HPDE6-E6E7 (cell line): ENCODE results near the gene TRNAU1AP.
"Not testable (repeated sequence)": the region's sequence is repeated elsewhere in the genome, so short reads cannot be mapped to it uniquely, and the experiment has no call there.

ENCODE experiments used
- DNase-seq: peaks from one replicate; pipeline ENCODE4 v3.0.0; 2011; ENCODE audit warnings: missing footprints; ENCODE audit errors: extremely low spot score

TRNAU1AP gene

DNA sequence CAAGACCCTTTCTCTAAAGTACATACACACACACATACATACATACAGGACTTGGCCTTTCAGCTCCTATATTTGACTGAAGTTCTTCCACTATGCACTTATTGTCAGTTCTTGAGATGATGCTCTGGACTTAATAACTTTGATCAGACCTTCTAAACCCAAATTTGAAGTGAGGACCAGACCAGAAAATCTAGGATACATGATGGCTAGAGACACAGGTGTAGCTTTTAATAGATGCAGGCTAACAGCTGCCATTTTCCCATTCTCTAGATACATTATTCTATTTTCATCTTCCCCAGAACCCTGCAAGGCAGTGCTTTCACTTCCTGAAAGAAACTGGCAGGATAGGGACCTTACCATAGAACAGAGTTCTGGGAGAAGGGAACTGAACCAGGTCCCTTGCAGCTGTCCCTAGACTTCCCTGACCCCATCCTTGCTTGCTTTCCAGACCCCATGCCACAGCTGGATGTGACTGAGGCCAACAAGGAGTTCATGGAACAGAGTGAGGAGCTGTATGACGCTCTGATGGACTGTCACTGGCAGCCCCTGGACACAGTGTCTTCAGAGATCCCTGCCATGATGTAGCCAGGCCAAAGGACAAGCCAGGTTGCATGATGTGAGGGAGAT is 24.3 kb downstream of the TRNAU1AP start:
- no peak for DNase-seq

DNA sequence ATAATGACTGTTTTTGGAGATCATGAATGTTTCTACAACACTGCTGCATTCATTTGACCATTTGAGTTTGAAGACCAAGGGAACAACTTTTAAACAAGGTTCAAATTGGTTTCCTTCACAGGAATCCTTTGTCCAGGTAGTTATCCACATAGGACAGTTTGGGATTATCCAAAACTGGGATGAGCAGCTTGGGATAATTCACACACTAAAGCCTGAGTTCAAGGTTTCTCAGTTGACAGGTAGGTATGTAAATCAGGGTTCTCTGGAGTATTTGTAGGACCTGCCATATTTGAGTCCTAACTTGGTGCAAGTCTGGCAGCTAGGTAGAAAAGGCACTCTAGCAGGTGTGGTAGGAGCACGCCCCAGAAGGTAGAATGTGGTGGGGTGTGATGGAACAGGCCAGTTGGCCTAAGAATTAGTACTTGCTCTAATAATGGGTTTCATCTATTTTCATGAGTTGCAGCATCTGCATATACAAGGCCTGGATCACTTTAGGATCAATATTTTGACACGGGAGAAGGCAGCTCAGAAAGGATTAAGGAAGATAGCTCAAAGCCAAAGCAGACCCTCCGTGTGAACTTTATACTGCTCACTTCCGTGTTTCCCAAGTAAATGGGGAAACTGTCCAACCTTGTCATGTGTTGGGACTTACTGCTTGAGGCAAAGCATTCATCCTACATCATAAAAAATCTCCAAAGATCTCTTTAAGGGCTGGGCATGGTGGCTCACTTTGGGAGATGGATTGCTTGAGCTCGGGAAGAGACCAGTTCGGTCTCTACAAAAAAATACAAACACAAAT is 25.1 kb downstream of the TRNAU1AP start:
- DNase-seq = no peak

DNA sequence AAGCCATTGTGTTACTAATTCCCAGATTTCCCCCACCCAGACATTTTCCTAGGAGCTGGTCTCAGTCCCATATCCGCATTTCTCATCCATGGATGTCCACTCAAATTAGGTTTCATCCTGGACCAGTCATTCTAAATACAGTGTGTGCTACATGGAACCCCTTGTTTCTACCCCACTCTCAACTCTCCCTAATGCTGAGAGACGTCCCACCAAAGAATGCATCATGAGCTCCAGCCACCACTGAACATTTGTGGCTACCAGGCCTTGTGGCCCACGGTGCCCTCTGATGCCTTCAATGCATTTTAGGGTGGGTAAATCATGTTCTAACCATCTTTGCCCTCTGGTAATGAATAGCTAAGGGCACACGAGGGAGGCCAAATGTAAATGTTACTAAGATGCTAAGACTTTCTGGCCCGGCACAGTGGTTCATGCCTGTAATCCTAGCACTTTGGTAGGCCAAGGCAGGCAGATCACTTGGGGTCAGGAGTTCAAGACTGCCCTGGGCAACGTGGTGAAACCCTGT is 25.9 kb downstream of the TRNAU1AP start:
- DNase-seq = no peak

DNA sequence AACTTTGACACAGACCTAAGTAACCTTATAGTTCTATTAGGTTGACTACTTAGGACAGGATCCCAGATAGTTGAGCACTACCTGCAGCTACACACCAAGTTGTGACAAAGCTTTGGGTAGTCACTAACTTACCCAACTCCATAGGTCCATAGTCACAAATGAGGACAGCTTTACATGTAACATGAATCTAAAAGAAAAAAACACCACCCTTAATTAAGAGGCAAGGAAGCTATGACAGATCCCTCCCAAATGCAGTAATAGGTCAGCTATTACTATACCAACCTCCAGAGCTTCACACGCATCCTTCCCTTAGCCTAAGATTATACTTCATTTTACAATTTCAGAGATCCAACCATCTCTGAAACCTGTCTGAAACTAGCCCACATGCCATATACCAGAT is 26.5 kb downstream of the TRNAU1AP start:
- DNase-seq = no peak

DNA sequence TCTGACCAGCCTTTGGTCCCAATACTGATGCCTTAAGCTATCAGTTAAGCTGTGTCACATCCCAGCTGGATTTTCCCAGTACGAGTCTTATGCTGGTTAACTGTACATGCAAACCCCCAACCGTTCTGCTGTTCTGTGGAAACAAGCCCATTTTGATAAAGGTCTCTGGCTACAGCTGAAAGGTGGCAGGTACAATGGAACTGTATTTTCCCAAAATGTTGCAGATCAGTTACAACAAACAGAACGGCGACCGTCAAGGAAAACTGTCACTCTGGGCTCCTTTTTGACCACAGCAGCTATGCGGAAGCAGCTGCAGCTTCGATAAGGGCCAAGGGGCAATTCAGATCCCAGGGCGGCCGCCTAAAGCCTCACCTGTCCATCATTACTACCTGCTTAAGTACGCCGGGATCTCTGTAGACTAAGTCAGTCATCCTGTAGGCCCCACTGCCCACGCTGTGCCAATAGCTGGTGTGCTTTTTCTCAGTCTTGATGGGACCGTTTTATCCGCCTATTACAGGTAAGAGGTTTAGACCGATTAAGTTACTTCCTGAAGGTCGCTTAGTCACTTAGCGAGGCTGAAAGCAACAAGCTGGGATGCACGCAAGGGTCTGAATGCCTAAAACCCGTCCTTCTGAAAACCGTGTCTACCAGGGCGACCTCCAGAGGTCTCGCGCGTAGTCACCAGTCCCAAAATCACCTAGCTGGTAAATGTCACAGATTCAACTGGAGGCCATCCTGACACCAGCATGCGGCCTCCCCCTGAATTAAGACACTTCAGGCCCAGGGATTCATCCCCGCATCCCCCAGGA is 28.0 kb downstream of the TRNAU1AP start:
- DNase-seq = no peak

DNA sequence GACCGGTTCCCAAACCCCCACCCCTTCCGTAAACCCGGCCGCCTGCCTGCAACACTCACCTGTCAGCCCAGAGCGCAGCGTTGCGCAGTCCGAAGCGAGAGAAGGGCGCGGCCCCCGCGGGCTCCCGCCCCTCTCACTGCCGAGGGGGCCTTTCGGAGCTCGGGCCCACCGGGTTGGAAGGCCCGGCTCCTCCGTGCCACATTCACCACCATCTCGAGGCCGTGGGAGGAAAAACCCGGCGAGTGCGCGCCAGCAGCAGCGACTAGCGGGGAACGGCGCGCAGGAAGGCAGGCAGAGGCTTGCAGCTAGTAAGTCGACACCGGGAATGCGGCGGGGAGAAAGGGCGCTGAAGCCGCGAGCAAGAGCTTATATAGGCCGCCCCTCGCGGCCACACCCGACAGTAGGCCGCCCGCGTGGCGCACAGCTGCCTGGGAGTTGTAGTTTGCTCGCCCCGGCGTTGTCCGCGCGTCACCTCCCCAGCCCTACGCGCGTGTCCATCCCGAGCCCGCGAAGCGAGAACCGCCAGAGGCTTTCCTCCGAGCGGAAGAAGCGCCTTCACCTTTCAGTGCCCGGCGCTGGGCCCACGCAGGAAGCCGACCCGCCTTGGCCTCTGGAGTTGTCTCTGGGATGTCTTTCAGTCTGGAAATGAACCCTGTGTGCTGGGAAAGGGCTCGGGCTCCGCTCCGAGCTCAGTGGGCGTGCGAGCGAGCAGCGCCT is 28.8 kb downstream of the TRNAU1AP start:
- peak; percentile 95 for DNase-seq

DNA sequence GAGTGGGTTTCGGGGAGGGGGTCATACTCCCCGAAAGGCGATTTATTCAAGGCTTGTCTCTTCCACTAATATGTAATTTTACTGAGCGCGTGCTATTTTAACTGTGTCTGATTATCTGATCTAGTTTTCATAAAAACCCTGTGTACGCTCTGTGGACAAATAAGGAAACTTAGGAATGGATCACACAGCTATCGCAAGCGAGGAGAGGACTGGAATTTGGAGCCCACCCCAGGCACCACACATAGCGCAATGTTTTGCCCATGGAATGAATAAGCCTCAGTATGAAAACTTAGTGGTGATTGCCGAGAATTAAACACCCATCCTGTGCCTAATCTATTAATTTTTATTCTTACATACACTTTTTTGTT is 29.3 kb downstream of the TRNAU1AP start:
- DNase-seq = no peak

DNA sequence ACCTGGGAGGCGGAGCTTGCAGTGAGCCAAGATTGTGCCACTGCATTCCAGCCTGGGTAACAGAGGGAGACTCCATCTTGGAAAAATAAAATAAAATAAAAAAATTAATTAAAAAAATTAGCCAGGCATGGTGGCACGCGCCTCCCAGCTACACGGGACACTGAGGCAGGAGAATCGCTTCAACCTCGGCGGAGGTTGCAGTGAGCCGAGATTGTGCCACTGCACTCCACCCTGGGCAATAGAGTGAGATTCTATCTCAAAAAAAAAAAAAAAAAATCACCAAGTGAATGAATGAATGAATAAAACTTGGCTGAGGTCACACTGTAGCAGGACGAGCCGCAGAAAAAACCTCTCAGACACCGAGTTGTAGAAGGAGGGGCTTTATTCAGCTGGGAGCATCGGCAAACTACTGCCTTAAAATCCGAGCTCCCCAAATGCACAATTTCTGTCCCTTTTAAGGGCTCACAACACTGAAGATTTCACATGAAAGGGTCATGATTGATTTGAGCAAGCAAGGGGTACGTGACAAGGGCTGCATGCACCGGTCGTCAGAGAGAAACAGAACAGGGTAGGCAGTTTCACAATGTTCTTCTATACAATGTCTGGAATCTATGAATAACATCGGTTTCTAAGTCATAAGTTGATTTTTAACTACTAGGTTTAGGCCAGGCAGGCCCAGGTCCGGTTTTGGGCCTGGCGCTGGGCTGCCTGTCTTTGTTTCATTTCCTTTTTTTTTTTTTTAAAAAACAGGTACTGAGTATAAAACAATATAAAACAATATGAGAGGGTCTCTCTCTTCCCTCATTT is 33.9 kb downstream of the TRNAU1AP start:
- not testable (repeated sequence) for DNase-seq

DNA sequence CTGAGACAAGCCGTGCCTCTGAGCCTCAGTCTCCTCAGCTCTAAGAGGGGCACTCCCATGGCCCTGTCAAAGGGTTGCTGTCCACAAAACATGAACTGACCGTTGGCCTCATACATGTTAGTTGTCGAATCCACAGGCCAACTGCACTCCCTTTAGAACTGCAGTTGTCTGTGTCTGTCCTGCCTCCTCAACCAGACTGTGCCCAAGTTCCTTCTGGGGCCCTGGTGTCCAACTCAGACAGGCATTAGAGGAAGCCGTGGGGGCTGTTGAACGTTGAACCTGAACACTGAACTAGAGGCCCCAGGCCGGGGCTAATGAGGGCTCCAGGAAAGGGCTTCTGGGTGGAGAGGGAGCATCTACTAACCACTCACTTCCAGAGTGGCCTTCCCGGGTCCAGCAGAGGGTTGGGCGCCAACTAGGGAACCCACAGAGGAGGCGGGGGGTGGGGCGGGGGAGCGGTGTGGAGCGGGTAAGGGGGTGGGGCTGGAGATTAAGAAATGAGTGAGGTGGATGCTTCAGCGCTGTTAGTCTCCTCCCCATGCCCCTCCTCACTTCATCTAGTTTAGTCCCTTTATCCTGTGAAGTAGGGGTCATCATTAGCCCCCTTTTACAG is 38.9 kb downstream of the TRNAU1AP start, which contains the start of gene RAB42:
RAB42 (plus strand) TSS at position 558 of the 613 bp plus-strand sequence. CDS start 247 bp downstream, outside the sequence.
- DNase-seq = no peak

DNA sequence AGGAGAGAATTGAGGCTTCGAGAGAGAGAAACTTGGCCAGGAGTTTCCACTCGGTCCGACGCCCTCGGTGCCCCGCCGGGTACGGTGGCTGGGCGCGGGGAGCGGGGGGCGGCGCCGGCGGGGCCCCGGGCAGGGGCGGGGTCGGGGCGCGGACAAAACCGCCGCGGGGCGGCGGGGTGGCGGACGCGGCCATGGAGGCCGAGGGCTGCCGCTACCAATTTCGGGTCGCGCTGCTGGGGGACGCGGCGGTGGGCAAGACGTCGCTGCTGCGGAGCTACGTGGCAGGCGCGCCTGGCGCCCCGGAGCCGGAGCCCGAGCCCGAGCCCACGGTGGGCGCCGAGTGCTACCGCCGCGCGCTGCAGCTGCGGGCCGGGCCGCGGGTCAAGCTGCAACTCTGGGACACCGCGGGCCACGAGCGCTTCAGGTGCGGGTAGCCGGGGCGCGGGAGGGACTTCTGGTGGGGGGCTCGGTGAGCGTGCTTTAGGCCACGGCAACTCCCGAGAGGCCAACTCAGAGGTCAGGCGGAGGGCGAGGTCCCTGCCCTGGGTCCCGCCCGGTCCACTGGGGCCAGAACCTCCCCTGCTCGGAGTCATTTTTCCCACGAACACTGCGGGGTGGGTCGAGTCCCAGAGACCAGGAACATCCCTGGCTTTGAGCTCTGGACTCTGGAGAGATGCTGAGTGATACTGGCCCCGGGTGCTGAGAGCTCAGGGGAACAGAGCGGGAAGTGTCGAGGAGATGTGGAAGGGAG is 39.6 kb downstream of the TRNAU1AP start:
- DNase-seq = no peak

DNA sequence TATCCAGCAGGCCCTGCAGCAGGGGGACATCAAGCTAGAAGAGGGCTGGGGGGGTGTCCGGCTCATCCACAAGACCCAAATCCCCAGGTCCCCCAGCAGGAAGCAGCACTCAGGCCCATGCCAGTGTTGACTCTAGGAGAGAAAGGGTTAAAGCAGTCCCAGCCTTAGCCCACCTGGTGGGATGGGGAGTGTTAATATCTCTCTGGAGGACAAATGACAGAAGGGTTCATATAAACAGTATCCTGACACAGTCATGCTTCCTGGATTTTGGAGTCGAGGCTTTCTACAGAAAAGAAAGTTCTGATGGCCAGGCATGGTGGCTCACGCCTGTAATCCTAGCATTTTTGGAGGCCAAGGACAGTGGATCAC is 41.1 kb downstream of the TRNAU1AP start:
- not testable (repeated sequence) for DNase-seq

DNA sequence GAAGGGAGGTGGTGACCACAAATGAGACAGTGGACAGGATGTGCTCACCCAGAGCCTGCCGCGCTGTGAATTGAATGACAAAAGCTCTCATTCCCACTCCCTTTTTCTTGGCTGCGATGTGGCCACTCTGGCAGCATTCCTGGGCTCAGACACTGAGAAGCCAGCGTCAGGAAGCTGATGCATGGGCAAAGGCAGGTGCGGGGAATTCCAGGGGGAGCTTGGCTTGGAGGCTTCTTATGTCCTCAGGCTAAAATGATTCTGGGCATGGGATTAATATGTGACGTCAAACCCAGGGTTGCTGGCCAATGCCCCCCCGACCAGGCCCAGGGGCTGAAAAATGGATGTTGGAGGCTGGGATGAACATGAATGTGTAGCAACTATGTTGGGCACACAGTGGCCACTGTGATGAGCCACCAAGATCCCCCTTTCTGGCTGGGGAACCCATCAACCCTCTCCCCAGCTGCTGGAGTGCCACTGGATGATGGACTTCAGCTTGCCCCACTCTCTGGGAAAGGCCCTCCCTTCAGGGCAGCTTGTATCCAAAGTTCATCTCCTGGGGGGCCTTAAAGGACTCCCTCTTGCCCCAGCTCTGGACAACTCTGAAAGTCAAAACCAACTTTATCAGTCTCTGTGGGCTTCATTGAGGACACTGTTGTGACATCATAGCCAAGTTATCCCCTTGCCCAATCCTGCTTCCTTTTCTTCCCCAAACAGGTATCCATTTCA is 42.0 kb downstream of the TRNAU1AP start:
- DNase-seq = not testable (repeated sequence)

DNA sequence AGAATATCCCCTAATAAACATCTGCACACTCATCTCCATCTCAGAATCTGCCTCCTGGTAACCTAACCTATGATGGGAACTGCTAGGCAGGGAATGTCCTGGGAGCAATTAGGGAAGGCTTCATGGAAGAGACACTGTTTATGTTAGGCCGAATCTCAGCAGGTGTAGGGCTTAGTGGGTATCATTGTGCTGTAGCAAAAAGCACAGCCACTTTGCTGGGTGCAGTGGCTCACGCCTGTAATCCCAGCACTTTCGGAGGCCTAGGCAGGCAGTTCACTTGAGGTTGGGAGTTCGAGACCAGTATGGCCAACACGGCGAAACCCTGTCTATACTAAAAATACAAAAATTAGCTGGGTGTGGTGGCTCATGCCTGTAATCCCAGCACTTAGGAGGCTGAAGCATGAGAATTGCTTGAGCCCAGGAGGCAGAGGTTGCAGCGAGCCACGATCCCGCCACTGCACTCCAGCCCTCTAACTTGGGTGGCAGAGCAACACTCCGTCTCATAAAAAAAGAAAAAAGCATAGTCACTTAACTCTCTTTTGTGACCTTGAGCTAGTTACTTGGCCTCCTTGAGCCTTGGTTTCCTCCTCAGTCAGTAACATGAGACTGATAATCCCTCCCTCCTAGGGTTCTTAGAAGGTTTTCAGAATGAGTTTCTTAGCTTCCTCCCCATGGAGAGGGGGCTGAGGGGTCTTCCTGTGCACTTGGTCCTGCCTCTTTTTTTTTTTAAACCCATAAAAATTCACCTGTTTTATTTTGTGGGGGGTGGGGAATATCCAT is 42.7 kb downstream of the TRNAU1AP start:
- DNase-seq = no peak

DNA sequence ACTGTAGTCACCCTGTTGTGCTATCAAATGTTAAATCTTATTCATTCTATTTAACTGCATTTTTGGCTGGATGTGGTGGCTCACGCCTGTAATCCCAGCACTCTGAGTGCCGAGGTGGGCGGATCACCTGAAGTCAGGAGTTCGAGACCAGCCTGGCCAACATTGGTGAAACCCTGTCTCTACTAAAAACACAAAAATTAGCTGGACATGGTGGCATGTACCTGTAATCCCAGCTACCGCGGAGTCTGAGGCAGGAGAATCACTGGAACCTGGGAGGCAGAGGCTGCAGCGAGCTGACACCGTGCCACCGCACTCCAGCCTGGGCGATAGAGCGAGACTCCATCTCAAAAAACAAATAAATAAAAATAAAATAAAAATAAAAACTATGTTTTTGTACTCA is 43.4 kb downstream of the TRNAU1AP start:
- DNase-seq = not testable (repeated sequence)

DNA sequence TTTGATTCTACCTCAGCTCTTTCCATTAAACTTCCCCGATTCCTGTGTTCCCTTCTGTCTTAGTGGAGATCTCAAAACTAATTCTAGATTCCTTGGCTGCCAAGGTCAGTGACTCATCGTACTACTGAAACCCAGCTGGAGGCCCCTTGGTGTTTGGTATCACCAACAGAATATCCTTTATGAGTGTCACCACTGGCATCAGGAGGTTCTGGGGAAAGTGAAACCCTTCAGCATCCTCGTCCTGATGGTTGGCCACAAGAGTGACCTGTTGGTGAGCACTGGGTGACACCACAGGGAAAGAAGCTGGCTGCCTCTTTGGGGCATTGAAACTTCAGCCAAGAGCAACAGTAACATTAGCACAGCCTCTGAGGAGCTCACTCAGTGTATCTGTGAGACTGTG is 48.8 kb downstream of the TRNAU1AP start:
- DNase-seq = peak; percentile 72

DNA sequence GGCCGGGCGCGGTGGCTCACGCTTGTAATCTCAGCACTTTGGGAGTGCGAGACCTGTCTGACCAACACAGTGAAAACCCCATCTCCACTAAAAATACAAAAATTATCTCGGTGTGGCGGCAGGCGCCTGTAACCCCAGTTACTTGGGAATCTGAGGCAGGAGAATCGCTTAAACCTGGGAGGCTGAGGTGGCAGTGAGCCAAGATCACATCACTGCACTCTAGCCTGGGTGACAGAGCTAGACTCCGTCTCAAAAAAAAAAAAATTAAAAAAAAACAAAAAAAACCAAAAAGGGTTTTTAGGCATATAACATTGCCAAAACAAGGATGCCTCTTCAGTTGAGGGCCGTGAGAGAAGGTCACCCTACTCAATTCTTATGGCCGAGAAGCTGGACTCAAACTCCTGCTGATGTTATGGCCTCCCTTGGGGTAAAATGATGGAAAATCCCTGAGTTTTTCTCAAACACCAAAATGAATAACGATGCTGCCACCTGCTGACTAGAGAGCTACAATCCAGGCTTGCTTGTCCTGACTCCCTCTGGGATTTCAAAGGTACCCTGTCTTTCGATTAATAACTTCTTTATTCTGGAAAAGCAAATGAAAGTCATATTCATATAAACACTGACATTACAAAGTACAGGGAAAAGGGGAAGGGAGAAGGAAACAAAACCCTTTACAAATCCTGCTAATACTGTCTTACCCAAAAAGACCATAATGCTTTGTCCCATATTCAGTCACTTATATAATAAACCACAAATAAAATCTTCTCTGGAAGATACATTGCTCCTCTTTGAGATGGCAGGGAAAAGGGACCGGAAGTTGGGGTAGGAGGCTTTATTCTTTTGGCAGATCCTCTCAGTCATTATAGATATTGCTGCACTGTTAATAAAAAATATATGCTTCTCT is 49.9 kb downstream of the TRNAU1AP start:
- peak; percentile 72 for DNase-seq

DNA sequence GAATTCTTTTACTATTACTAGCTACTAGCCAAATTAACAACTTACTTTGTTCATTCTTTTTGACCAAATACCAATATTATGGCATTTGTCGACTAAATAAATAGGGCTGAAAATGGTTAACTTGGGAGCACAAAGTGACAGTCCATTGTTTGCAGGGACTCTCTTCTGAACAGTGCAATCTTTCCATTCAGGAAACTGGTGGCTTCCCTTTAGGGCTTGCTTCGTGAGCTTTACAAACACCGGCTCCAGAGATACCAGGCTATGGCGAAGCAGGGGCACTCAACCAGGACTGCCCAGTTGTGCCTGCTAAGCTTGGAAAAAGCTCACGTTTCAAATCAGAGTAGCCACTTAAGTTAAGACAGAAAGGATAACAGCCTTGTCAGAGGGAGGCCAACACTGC is 51.5 kb downstream of the TRNAU1AP start:
- DNase-seq = no peak
